IMR-90 (cell line): ENCODE measurements around the gene TBCD. TPM values are rescaled to one million over a fixed set of nuclear protein-coding genes. Genes with fewer than 3 reads are reported as not detected.

Experiments
- ATAC-seq: fragments of 200-7000 bp; cut with Tn5 transposase; 2 replicates; pipeline ENCODE4 v1.9.1; 2020; ENCODE audit warnings: low read depth, mild to moderate bottlenecking, moderate library complexity
- BruUV-seq: library from RNA; stranded (reverse); fragments of 400-500 nt; replicated peaks from 2 replicates; lab custom pipeline; 2021; lab: Mats Ljungman, UMichigan
- CTCF ChIA-PET: fragments of 300-600 bp; formaldehyde crosslinking; extraction: SDS; loops from one replicate; lab custom pipeline; 2021; ENCODE audit warnings: antibody characterized with exemption; lab: Yijun Ruan, JAX
- POLR2A ChIA-PET: fragments of 300-600 bp; sonication (Branson Sonifier 250); formaldehyde crosslinking; loops from one replicate; lab custom pipeline; 2022; ENCODE audit warnings: antibody characterized with exemption; ENCODE audit not compliant: unreplicated experiment; lab: Charles Lee
- DNase-seq: peaks from one replicate; pipeline ENCODE4 v3.0.0; 2013
- H2AFZ ChIP-seq: replicated peaks from 2 replicates; pipeline ENCODE3; 2013; ENCODE audit warnings: low read length, mild to moderate bottlenecking; ENCODE audit not compliant: poor library complexity
- H2AK5ac ChIP-seq: 2 replicates; pipeline ENCODE4 v1.6.1; 2013; ENCODE audit warnings: low read depth, low read length, inconsistent platforms
- H2AK9ac ChIP-seq: replicated peaks from 2 replicates; pipeline ENCODE3; 2013; ENCODE audit warnings: mild to moderate bottlenecking, low read depth, low read length, moderate library complexity; ENCODE audit not compliant: poor library complexity
- H2BK120ac ChIP-seq: 2 replicates; pipeline ENCODE4 v1.6.1; 2013; ENCODE audit warnings: low read depth, low read length, inconsistent platforms
- H2BK15ac ChIP-seq: 3 replicates; pipeline ENCODE4 v1.6.1; 2013; ENCODE audit warnings: low read depth, low read length, inconsistent platforms
- H2BK20ac ChIP-seq: 2 replicates; pipeline ENCODE4 v1.6.1; 2013; ENCODE audit warnings: low read depth, mild to moderate bottlenecking, inconsistent platforms, low read length, moderate library complexity
- H2BK5ac ChIP-seq: 2 replicates; pipeline ENCODE4 v1.6.1; 2013; ENCODE audit warnings: mild to moderate bottlenecking, low read depth, low read length, inconsistent platforms; ENCODE audit not compliant: poor library complexity, severe bottlenecking
- H3K14ac ChIP-seq: replicated peaks from 2 replicates; pipeline ENCODE4 v1.6.1; 2013; ENCODE audit warnings: low read depth, low read length, inconsistent platforms
- H3K18ac ChIP-seq: 2 replicates; pipeline ENCODE4 v1.6.1; 2013; ENCODE audit warnings: low read depth, low read length, control low read depth
- H3K23ac ChIP-seq: 2 replicates; pipeline ENCODE4 v1.6.1; 2013; ENCODE audit warnings: low read depth, low read length, inconsistent platforms
- H3K27ac ChIP-seq: 2 replicates; pipeline ENCODE4 v1.5.1; 2013; ENCODE audit warnings: mild to moderate bottlenecking, control low read depth, low read length; ENCODE audit not compliant: insufficient read depth
- H3K27me3 ChIP-seq: 2 replicates; pipeline ENCODE4 v1.6.1; 2013; ENCODE audit warnings: low read length; ENCODE audit not compliant: control insufficient read depth, insufficient read depth
- H3K36me3 ChIP-seq: 2 replicates; pipeline ENCODE4 v1.6.1; 2013; ENCODE audit warnings: low read length, mixed read lengths; ENCODE audit not compliant: control insufficient read depth, insufficient read depth
- H3K4ac ChIP-seq: 2 replicates; pipeline ENCODE4 v1.6.1; 2013; ENCODE audit warnings: low read depth, low read length, inconsistent platforms
- H3K4me1 ChIP-seq: 2 replicates; pipeline ENCODE4 v1.6.1; 2013; ENCODE audit warnings: low read length, mixed read lengths; ENCODE audit not compliant: control insufficient read depth, insufficient read depth
- H3K4me2 ChIP-seq: 2 replicates; pipeline ENCODE4 v1.6.1; 2013; ENCODE audit warnings: low read depth, mild to moderate bottlenecking, control low read depth, low read length, moderate library complexity
- H3K4me3 ChIP-seq: 2 replicates; pipeline ENCODE4 v1.5.1; 2013; ENCODE audit warnings: low read depth, mild to moderate bottlenecking, control low read depth, low read length, moderate library complexity; ENCODE audit not compliant: insufficient read depth
- H3K56ac ChIP-seq: 2 replicates; pipeline ENCODE4 v1.6.1; 2013; ENCODE audit warnings: low read length, inconsistent platforms; ENCODE audit not compliant: insufficient read depth; ENCODE audit errors: extremely low read depth
- H3K79me1 ChIP-seq, 2 experiments: 2 replicates each; pipeline ENCODE4 v1.6.1; 2013; ENCODE audit warnings: low read length in 2 of 2, inconsistent platforms in 1 of 2, low read depth in 1 of 2
- H3K9ac ChIP-seq: 2 replicates; pipeline ENCODE4 v1.6.1; 2013; ENCODE audit warnings: low read depth, low read length, control low read depth
- H3K9me1 ChIP-seq: 2 replicates; pipeline ENCODE4 v1.6.1; 2013; ENCODE audit warnings: low read length, inconsistent platforms; ENCODE audit not compliant: insufficient read depth
- H3K9me3 ChIP-seq: 2 replicates; pipeline ENCODE4 v1.6.1; 2013; ENCODE audit warnings: low read length; ENCODE audit not compliant: control insufficient read depth, insufficient read depth
- H4K20me1 ChIP-seq: 2 replicates; pipeline ENCODE4 v1.6.1; 2013; ENCODE audit warnings: low read length, inconsistent platforms; ENCODE audit not compliant: insufficient read depth
- H4K5ac ChIP-seq: 2 replicates; pipeline ENCODE4 v1.6.1; 2013; ENCODE audit warnings: mild to moderate bottlenecking, low read depth, low read length, control low read depth
- H4K8ac ChIP-seq, 2 experiments: 2 replicates each; pipeline ENCODE4 v1.6.1; 2013; ENCODE audit warnings: low read depth in 2 of 2, low read length in 2 of 2, control low read depth in 1 of 2, inconsistent platforms in 1 of 2
- H4K91ac ChIP-seq: 2 replicates; pipeline ENCODE4 v1.6.1; 2013; ENCODE audit warnings: low read depth, low read length, inconsistent platforms; ENCODE audit not compliant: insufficient read depth
- BHLHE40 ChIP-seq: fragments of 150-350 bp; IDR thresholded peaks from 2 replicates; pipeline ENCODE4 v1.6.1; 2016; ENCODE audit warnings: mild to moderate bottlenecking, low read depth, low read length
- CHD1 ChIP-seq: IDR thresholded peaks from 2 replicates; pipeline ENCODE4 v1.6.1; 2012; ENCODE audit warnings: low read depth, low read length, improper control_type of control experiment
- ELK1 ChIP-seq: fragments of 150-350 bp; IDR thresholded peaks from 2 replicates; pipeline ENCODE4 v1.6.1; 2016; ENCODE audit warnings: low read depth, mild to moderate bottlenecking, low read length, moderate library complexity, borderline replicate concordance
- FOS ChIP-seq: fragments of 150-350 bp; IDR thresholded peaks from 2 replicates; pipeline ENCODE4 v1.6.1; 2016; ENCODE audit warnings: low read depth, low read length
- MAFK ChIP-seq: IDR thresholded peaks from 2 replicates; pipeline ENCODE4 v1.6.1; 2012; ENCODE audit warnings: low read depth, low read length, improper control_type of control experiment
- MXI1 ChIP-seq: IDR thresholded peaks from 2 replicates; pipeline ENCODE4 v1.6.1; 2012; ENCODE audit warnings: low read depth, mild to moderate bottlenecking, low read length, moderate library complexity, borderline replicate concordance
- NFE2L2 ChIP-seq: fragments of 150-350 bp; IDR thresholded peaks from 2 replicates; pipeline ENCODE4 v1.6.1; 2016; ENCODE audit warnings: low read depth, mild to moderate bottlenecking, low read length
- POLR2A ChIP-seq: IDR thresholded peaks from 2 replicates; pipeline ENCODE4 v1.6.1; 2012; ENCODE audit warnings: mild to moderate bottlenecking, low read depth, low read length
- RAD21 ChIP-seq: IDR thresholded peaks from 2 replicates; pipeline ENCODE4 v1.6.1; 2012; ENCODE audit warnings: low read length, improper control_type of control experiment
- USF2 ChIP-seq: fragments of 150-350 bp; IDR thresholded peaks from 2 replicates; pipeline ENCODE4 v1.6.1; 2017; ENCODE audit warnings: mild to moderate bottlenecking, antibody characterized with exemption, low read length, low read depth
- WGBS, 2 experiments: methylation state at CpG; one replicate each; pipeline versions ENCODE4 v1.1.5 to v1.1.7; 2013; ENCODE audit warnings: missing lambda C conversion rate in 2 of 2; ENCODE audit not compliant: insufficient read length in 1 of 2; ENCODE audit errors: extremely low coverage in 2 of 2; 5-methylcytosine and 5-hydroxymethylcytosine counted together
- dilution Hi-C: fragments of 300-500 bp; cut with HindIII; formaldehyde crosslinking; loops from one replicate; pipeline ENCODE4 v1.14.3; 2018; ENCODE audit warnings: low sequenced_read_pairs; ENCODE audit not compliant: unreplicated experiment
- in situ Hi-C: fragments of 300-500 bp; cut with MboI; formaldehyde crosslinking; loops from 3 replicates; pipeline ENCODE4 v1.14.3; 2019; ENCODE audit warnings: low sequenced_read_pairs, inconsistent platforms, mixed read lengths
- intact Hi-C: fragments of 100-400 bp; cut with micrococcal nuclease; formaldehyde crosslinking; loops from 2 replicates; pipeline ENCODE4 v1.10.0; 2022
- polyA plus RNA-seq, 3 experiments: library from polyadenylated mRNA; depleted of rRNA; stranded (reverse); fragments of >200 nt; gene quantifications; 2 replicates each; pipeline ENCODE4 v1.2.3, GENCODE V29; 2012; ENCODE audit warnings: low replicate concordance in 1 of 3
- total RNA-seq: library from RNA; depleted of rRNA; stranded (reverse); fragments of >200 nt; gene quantifications from 2 replicates; pipeline ENCODE4 v1.2.3, GENCODE V29; 2012
- TF ChIP-seq, protein P1 (sequence below): conservative IDR thresholded peaks from 2 replicates; pipeline ENCODE4 v1.5.1; 2012; ENCODE audit warnings: mild to moderate bottlenecking, low read depth, low read length, improper control_type of control experiment

The TBCD gene
- total and polyA plus RNA-seq, 2 of the 4 experiments (the other 2 are of a cell fraction), result 21.9 to 54.5 TPM

- TF ChIP-seq, protein P1, sequence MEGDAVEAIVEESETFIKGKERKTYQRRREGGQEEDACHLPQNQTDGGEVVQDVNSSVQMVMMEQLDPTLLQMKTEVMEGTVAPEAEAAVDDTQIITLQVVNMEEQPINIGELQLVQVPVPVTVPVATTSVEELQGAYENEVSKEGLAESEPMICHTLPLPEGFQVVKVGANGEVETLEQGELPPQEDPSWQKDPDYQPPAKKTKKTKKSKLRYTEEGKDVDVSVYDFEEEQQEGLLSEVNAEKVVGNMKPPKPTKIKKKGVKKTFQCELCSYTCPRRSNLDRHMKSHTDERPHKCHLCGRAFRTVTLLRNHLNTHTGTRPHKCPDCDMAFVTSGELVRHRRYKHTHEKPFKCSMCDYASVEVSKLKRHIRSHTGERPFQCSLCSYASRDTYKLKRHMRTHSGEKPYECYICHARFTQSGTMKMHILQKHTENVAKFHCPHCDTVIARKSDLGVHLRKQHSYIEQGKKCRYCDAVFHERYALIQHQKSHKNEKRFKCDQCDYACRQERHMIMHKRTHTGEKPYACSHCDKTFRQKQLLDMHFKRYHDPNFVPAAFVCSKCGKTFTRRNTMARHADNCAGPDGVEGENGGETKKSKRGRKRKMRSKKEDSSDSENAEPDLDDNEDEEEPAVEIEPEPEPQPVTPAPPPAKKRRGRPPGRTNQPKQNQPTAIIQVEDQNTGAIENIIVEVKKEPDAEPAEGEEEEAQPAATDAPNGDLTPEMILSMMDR, result no peak
- TF ChIP-seq MXI1 (no peak), FOS (no peak)
Measured at GRCh38 chr17:82821554-82821953, 69.7 kb downstream of the TBCD start (continued).

DNA sequence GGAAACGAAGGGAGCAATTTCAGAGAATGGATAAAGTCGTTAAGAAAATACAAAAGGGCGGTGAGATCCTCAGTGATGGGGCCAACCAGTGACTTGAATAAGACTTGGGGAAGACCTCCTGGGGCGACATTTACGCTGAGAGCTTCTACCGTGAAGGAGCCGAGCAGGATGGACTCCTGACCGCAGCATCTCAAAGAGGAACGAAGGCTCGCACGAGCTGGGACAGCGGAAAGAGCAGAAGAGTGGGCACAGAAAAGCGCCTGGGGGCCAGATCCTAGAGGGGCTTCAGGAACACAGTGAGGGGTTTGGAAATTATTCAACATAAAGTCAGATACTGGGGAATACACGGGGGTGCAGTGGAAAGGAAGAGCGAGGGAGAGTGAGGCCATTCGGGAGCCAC lies 70.4 kb downstream of the TBCD start:
- CTCF ChIA-PET, result interaction anchor here (0.6 kb wide), 1 partner anchor 365 kb away, joined by 3 read pairs; no protein-coding TSS in a partner anchor
- no peak overlapping the region for H2AK9ac ChIP-seq
- H3K4ac ChIP-seq, result no peak overlapping the region
- no peak overlapping the region for H2BK5ac ChIP-seq
- H3K9ac ChIP-seq, result no peak overlapping the region
- intact Hi-C loops, result no loop called here
- H3K4me3 ChIP-seq, result no peak overlapping the region
- no peak overlapping the region for H3K23ac ChIP-seq
- no peaks in the 10 kb centered on the region for H3K27me3 ChIP-seq
- H3K36me3 ChIP-seq, result peaks cover 13% of the 10 kb centered on the region
- H3K9me3 ChIP-seq, result peaks cover 14% of the 10 kb centered on the region
- BruUV-seq, result no TSS peak
- H3K18ac ChIP-seq, result no peak overlapping the region
- no peak overlapping the region for H2AFZ ChIP-seq
- H4K5ac ChIP-seq, result no peak overlapping the region
- TF ChIP-seq MAFK, result no peak
- no peak for TF ChIP-seq BHLHE40
- TF ChIP-seq, protein P1, result no peak
- TF ChIP-seq POLR2A, result no peak
- TF ChIP-seq CHD1, result no peak
- no peak for TF ChIP-seq ELK1
- TF ChIP-seq USF2, result no peak
- no peak for TF ChIP-seq RAD21
- no peak for TF ChIP-seq NFE2L2
- TF ChIP-seq MXI1, result no peak
- H3K9me1 ChIP-seq, result peaks cover 11% of the 10 kb centered on the region; the same call in 1 of the 2 replicates
- no peak overlapping the region for H2BK15ac ChIP-seq
- H4K20me1 ChIP-seq, result peaks cover 4% of the 10 kb centered on the region
- H3K56ac ChIP-seq, result no peak overlapping the region
- H4K91ac ChIP-seq, result no peak overlapping the region
- POLR2A ChIA-PET, result no interaction called here
- H3K27ac ChIP-seq, result no peak overlapping the region
- H2BK20ac ChIP-seq, result no peak overlapping the region
- dilution Hi-C loops, result no loop called here
- peaks cover 6 to 34% of the 10 kb centered on the region in 2 experiments; a peak in 3 of 4 replicates for H3K79me1 ChIP-seq
- no peak overlapping the region for H3K4me2 ChIP-seq
- H4K8ac ChIP-seq, result no peak overlapping the region
- DNase-seq (no peak), ATAC-seq (no peak)
- H2AK5ac ChIP-seq, result no peak overlapping the region
- no peak overlapping the region for H2BK120ac ChIP-seq
- WGBS, 2 experiments, result 96% methylated on average over 11 of the region's 16 CpGs; no CpG with 5 or more reads in 1 of the 2 experiments
- no peak overlapping the region for H3K14ac ChIP-seq
- in situ Hi-C loops, result no loop called here
- no peaks in the 10 kb centered on the region; the same call in 1 of the 2 replicates for H3K4me1 ChIP-seq
